ENCODE data around the gene PIANP.
"Not testable (repeated sequence)": the region's sequence is repeated elsewhere in the genome, so short reads cannot be mapped to it uniquely, and the experiment has no call there.

Gene PIANP, protein sequence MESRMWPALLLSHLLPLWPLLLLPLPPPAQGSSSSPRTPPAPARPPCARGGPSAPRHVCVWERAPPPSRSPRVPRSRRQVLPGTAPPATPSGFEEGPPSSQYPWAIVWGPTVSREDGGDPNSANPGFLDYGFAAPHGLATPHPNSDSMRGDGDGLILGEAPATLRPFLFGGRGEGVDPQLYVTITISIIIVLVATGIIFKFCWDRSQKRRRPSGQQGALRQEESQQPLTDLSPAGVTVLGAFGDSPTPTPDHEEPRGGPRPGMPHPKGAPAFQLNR

DNA sequence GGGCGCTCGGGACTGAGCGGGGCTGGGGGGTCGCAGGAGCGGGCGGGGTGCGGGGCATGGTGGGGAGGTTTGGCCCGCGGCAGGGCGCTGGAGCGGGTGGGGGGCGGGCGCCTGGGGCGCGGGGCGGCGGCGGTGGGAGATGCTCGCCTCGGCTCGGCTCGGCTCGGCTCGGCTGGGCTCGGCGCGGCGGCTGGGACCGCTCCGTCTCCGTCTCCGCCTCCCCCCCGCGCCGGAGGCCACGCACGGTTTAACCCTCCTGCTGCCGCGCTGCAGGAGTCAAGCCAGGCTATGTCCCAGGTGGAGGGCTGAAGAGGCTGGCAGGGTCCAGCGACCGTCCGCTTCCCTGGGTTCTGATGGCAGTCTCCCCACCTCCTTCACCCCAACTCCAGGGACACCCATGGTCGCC, at the start of gene PIANP:
TSS of gene PIANP (minus strand) at position 170 of the 406 bp plus-strand sequence. CDS start 2,754 bp downstream, outside the sequence.
- DNase-seq (ENCODE audit: low read depth): peak; percentile 52

DNA sequence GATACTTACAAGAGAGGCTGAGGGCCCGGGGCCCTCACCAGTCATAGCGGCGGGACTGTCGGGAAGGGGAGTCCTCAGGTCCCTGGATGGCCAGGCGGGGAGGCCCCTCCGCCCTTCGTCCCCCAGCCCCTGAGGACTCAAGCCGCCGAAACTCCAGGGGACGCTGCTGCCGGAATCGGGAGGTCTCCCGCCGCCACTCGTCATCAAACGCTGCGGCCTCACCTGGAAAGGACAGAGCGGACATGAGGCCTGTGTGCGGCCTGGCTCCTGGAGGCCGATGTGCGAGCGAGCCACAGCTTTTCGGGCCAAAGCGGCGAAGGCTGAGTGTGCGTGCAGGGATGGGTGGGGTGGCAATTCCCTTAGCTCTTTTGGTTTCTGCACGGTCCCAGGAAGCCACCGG, 48.1 kb upstream of the PIANP start:
- DNase-seq (ENCODE audit: low read depth): no peak

DNA sequence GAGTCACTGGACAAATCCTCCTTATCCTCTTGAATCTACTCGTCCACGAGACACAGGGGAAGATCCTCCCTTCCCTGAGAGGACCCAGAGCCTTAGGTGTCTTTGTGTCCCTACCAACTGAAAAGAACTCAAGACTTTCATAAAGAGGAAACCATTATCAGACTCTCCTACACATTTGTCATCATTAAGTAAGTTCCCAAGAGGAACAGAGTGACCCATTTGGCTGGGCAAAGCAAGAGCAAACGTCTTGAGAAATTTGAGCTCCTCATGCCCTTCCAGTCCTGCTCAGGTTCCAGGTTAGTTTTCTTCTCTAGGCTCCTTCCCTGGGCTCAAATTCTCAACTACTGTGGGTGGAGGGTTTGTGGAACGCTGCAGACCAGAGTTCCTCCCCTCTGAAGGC, 46.6 kb upstream of the PIANP start:
- no peak for DNase-seq (ENCODE audit: low read depth)

DNA sequence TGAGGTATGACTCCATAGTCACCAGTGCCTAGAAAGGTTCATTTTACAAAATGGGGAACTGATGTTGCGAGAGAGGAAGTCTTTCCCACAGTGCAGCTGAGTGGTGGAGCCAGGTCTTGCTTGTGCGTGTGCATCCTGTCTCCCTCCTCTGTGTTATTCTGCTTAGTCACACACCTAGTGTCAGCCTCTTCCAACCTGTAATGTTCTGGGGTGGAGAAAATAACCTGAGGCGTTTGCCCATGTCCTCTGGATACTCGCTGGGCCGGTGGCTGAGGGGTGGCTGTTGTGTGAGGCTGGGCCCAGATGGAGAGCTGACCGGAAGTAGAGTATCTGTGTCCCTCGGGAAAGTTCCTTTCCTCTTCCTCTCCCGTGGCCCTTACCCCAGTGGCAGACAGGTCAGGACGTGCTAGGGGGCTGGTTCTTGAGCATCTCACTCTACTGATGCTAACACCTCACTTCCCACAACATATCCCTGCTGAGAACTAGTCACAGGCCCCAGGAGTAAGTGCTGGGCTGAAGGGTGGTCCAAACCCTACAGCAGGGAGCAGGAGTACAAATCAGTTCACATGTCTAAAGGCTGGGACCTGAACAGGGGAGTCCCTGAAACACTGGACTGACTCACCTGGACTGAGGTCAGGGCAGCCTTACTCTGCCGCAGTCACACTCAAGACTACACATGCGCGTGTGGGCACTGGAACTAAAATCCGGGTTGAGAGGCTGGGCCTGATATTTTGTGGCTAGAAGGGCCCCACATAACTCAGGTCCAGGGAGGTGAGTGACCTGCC, 45.3 kb upstream of the PIANP start:
- peak; percentile 16 for DNase-seq (ENCODE audit: low read depth)

DNA sequence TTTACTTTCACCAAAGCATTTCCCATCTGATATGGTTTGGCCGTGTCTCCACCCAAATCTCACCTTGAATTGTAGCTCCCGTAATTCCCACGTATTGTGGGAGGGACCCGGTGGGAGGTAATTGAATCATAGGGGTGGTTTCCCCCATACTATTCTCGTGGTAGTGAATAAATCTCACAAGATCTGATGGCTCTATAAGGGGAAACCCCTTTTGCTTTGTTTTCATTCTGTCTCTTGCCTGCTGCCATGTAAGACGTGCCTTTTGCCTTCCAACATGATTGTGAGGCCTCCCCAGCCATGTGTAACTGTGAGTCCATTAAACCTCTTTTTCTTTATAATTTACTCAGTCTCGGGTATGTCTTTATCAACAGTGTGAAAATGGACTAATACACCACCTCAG, 42.7 kb upstream of the PIANP start:
- not testable (repeated sequence) for DNase-seq (ENCODE audit: low read depth)

DNA sequence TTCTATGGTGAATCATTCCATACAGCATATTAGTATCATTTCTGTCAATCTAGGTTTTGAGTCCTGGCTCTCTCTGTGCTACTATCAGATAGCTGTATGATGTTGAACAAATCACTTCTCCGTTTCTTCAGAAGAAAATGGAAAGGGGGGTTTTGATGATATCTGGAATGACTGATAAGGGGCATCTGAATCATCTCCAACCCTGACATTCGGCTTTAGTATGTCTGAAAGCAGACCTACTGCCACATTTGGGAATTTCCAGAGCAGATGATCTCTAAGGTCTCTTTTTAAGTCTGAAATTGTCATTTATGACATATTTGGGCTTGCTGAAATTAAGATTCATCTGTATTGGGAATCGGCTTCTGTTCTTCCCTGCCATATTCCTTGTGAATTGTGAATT, 42.2 kb upstream of the PIANP start:
- DNase-seq (ENCODE audit: low read depth): no peak

DNA sequence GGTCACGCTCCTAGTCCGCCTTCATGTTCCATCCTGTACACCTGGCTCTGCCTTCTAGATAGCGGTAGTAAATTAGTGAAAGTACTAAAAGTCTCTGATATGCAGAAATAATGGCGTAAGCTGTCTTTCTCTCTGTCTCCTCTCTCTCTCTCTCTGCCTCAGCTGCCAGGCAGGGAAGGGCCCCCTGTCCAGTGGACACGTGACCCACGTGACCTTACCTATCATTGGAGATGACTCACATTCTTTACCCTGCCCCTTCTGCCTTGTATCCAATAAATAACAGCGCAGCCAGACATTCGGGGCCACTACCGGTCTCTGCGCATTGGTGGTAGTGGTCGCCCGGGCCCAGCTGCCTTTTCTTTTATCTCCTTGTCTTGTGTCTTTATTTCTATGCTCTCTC, 41.5 kb upstream of the PIANP start:
- DNase-seq (ENCODE audit: low read depth): not testable (repeated sequence)

DNA sequence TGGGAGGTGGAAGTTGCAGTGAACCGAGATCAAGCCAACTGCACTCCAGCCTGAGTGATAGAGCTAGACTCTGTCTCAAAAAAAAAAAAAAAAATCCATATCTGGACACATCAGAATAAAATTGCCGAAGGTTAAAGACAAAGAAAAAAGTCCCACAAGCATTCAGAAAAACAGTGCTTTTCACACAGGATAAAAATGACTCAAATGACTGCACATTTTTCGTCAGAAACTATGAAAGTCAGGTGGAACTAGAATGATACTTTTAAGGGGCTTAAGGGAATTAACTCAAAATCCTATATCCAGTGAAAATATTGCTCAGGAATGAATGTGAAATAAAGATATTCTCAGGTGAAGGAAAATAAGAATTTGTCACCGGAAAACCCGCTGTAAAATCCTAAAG, 36.1 kb upstream of the PIANP start:
- DNase-seq (ENCODE audit: low read depth): no peak

DNA sequence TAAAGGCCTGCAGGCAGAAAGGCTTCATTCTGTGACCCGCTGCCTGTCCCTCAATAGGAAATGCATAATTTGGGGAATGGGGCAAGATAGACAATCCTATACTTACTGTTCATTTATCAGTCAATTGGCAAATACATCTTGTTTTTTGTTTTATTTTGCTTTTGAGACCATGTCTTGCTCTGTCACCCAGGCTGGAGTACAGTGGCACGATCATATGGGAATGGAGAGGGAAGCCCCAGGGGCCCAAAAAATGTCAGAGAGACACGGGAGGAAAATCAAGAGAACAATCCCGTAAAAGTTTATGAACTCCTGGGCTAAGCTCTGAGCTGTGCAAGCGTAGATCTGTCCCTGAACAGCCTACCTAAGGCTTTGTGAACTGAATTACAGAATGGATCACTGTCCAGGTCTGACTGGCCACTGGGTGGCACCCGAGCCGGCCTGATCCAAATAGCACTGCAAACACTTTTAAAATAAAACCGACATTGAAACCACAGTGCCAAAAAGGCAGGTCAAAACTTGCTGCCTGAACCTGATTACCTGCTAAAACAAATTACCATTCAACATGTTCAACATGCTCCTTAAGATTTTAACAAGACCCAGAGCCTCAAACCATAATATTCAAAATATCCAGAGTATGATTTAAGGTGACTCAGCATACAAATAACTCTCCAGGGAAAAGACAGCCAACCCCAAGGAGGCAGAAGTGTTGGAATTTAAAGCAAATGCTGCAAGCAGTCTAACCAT, 35.0 kb upstream of the PIANP start:
- peak; percentile 65 for DNase-seq (ENCODE audit: low read depth)

DNA sequence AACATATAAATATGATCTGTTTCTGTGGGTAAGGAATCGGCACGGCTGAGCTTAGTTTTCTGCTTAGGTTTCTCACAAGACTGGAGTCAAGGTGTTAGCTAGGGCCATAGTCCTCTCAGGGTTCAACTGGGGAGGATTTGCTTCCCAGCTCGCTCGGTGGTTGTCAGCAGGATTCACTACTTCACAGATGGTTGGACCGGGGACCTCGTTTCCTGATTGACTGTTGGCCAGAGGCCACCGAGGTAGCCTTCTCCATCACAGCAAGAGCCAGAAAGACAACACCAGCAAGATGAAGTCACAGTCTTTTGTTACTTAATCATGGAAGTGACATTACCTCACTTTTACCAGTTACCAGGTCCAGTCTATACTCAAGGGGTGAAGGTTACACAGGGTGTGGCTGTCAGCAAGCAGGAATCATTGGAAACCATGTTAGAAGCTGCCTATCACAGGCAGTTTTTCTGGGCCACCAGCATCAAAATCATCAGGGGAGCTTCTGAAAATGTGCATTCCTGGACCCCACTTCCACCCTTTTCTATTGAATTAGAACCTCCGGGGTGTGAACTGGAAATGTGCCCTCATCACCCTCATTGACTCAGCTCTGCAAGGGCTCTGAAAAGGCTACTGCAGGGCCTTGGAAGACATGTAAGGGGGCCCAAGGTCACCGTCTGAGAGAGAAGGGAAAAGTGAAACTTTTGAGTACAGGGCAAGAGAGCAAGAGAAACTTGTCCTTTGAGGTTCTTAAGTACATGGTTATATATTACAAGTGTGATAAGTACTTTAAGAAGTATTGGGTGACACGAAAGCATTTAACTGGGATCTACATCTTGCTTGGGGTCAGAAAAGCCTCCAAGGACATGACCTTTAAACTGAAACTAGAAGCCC, 34.1 kb upstream of the PIANP start:
- DNase-seq (ENCODE audit: low read depth): no peak

DNA sequence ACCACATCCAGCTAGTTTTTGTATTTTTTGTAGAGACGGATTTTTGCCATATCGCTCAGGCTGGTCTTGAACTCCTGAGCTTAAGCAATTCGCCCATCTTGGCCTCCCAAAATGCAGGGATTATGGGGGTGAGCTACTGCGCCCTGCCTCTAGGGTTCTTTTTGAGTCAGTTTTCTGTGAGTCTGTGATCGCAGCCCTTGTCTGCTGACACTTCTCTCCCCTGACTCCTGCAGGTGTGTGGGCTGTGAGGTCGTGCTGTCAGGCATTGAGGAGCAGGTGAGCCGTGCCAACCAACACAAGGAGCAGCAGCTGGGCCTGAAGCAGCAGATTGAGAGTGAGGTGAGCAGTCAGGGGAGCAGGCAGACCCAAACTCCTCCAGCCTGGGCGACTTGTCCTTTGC, 29.6 kb upstream of the PIANP start:
- no peak for DNase-seq (ENCODE audit: low read depth)

DNA sequence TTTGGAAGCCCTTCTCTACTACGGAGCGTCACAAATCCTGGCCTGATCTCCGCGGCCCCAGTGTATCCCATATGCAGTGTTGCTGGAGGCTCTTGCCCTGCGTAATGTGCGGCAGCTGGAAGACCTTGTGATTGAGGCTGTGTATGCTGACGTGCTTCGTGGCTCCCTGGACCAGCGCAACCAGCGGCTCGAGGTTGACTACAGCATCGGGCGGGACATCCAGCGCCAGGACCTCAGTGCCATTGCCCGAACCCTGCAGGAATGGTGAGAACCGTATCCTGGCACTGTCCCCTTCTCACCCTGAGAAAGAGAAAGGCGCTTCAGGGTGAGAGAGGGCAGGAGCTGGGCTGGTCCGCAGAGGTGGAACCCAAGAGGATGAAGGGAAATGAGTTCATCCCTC, 28.6 kb upstream of the PIANP start:
- no peak for DNase-seq (ENCODE audit: low read depth)

DNA sequence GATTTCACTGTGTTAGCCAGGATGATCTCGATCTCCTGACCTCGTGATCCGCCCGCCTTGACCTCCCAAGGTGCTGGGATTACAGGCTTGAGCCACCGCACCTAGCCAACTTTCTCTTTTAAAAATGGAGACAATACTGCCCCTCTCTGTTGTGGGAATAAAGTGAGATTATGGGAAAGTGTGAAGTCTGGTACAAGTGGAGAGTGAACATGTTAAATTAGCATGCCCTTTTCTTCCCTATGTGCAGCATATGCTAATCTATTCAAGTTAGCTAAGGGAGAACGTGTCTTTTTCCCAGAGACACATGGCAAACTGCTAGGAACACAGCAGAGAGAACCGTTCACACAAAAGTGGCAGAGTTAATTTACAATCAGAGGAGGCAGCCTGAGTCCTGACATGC, 24.7 kb upstream of the PIANP start:
- no peak for DNase-seq (ENCODE audit: low read depth)

DNA sequence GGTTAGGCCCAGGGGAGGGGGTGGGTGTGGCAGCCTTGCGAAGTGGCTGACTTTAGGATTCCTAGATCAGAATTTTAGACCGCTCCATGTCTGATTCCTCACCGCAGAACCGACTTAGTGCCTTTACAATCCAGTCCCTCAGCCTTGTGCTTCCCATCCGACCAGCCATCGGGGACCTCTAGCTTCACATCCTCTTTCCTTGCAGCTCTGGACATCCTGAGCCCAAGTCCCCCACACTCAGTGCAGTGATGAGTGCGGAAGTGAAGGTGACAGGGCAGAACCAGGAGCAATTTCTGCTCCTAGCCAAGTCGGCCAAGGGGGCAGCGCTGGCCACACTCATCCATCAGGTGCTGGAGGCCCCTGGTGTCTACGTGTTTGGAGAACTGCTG, 23.8 kb upstream of the PIANP start:
- peak; percentile 52 for DNase-seq (ENCODE audit: low read depth)

DNA sequence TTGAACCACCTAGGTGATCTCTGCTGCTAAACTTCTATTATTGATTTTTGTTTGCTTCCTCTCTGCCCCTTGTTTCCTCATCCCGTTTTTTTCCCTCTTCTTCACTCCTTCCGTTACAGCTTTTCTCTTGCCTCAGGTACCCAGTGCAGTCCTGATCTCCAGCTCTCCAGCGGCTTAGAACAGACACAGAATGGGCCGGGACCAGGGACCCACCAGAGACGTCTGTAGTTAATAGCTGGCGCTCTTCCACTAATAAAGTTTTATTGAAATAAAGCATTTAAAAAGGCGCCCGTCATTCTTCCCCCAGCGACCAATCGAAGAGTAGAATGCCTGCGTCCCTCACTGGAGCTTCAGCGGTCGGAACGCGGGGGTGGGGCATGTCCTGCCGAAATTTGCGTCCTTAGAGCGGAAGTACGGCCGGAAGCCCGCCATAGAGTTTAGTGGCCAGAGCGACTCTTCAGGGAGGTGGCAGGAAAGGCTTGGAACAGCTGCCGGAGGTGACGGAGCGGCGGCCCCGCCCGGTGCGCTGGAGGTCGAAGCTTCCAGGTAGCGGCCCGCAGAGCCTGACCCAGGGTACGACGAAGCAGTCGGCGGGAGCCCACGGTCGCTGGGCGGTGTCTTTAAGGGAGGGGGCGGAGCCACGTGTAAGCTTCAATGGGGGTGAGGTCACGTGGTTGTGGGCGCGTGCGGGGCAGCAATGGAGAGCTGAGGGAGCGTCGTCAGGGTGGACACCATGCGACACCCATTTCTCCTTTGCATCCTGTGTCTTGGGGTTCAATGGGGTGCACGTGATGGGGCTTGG, 23.2 kb upstream of the PIANP start, which contains the start of gene COPS7A:
TSS of gene COPS7A (plus strand) at position 440 of the 802 bp plus-strand sequence. CDS start 611 bp downstream, outside the sequence.
- DNase-seq (ENCODE audit: low read depth): peak; percentile 99

DNA sequence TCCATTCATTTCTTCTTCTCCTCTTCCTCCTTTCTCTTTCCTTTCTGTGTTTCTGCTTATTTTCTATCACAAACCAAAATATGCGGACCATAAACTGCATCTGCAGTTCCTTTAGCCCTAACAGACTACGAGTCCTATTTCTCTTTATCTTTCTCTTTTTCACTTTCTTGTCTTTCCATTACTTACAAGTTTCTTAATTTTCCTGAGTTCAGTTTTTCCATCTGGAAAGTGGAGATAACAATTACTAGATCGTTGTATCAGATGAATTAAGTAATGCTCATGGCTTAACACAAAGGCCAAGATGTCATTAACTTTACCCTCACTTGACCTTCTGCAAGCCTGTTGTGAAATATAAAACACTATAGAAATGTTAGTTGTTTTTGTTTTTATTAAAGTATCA, 22.2 kb upstream of the PIANP start:
- DNase-seq (ENCODE audit: low read depth): no peak

DNA sequence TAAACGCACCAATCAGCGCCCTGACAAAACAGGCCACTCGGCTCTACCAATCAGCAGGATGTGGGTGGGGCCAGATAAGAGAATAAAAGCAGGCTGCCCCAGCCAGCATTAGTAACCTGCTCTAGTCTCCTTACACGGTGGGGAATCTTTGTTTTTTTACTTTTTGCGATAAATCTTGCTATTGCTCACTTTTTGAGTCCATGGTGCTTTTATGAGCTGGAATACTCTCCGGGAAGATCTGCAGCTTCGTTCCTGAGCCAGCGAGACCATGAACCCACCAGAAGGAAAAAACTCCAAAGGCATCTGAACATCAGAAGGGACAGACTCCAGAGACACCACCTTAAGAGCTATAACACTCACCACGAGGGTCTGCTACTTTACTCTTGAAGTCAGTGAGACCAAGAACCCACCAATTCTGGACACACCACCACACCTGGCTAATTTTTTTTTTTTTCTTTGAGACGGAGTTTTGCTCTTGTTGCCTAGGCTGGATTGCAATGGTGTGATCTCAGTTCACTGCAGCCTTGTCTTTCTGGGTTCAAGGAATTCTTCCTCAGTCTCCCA, 16.3 kb upstream of the PIANP start:
- no peak for DNase-seq (ENCODE audit: low read depth)

DNA sequence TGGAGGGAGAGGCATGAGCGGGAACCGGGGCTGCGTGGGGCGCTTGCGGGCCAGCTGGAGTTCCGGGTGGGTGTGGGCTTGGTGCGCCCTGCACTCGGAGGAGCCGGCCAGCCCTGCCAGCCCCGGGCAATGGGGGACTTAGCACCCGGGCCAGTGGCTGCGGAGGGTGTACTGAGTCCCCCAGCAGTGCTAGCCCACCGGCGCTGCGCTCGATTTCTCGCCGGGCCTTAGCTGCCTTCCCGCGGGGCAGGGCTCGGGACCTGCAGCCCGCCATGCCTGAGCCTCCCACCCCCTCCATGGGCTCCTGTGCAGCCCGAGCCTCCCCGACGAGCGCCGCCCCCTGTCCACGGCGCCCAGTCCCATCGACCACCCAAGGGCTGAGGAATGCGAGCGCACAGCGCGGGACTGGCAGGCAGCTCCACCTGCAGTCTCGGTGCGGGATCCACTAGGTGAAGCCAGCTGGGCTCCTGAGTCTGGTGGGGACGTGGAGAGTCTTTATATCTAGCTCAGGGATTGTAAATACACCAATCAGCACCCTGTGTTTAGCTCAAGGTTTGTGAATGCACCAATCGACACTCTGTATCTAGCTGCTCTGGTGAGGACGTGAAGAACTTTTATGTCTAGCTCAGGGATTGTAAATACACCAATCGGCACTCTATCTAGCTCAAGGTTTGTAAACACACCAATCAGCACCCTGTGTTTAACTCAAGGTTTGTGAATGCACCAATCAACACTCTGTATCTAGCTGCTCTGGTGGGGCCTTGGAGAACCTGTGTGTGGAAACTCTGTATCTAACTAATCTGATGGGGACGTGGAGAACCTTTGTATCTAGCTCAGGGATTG, 15.6 kb upstream of the PIANP start:
- not testable (repeated sequence) for DNase-seq (ENCODE audit: low read depth)

DNA sequence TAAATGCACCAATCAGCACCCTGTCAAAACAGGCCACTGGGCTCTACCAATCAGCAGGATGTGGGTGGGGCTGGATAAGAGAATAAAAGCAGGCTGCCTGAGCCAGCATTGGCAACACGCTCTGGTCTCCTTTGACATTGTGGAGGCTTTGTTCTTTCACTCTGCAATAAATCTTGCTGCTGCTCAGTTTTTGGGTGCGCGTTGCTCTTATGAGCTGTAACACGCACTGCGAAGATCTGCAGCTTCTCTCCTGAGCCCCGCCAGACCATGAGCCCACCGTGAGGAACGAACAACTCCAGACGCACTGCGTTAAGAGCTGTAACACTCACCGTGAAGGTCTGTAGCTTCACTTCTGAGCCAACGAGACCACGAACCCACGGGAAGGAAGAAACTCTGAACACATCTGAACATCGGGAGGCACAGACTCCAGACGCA, 8.4 kb upstream of the PIANP start:
- no peak for DNase-seq (ENCODE audit: low read depth)

DNA sequence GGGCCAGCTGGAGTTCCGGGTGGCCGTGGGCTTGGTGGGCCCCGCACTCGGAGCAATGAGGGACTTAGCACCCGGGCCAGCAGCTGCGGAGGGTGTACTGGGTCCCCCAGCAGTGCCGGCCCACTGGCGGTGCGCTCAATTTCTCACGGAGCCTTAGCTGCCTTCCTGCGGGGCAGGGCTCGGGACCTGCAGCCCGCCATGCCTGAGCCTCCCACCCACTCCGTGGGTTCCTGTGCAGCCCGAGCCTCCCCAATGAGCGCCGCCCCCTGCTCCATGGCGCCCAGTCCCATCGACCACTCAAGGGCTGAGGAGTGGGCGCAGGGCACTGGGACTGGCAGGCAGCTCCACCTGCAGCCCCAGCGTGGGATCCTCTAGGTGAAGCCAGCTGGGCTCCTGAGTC, 7.7 kb upstream of the PIANP start:
- DNase-seq (ENCODE audit: low read depth): not testable (repeated sequence)
